BJ (cell line): Measurements from ENCODE around the gene TANC1. TPM values are rescaled to one million over a fixed set of nuclear protein-coding genes. Genes with fewer than 3 reads are reported as not detected.
A peak's percentile ranks its signal among the peaks of the same experiment; 100 is the strongest.

ENCODE experiments used
- CTCF ChIA-PET: fragments of 350-600 bp; formaldehyde crosslinking; extraction: SDS; loops from one replicate; lab custom pipeline; 2021; ENCODE audit warnings: antibody characterized with exemption, inconsistent platforms; lab: Yijun Ruan, JAX
- POLR2A ChIA-PET: fragments of 300-600 bp; sonication (Branson Sonifier 250); formaldehyde crosslinking; extraction: SDS; loops from one replicate; lab custom pipeline; 2021; ENCODE audit warnings: antibody characterized with exemption; lab: Charles Lee
- DNase-seq: peaks from one replicate; pipeline ENCODE4 v3.0.0-alpha.2; 2011; ENCODE audit warnings: low read depth
- H3K27me3 ChIP-seq: 2 replicates; pipeline ENCODE4 v1.6.0; 2011; ENCODE audit warnings: low read length; ENCODE audit not compliant: control insufficient read depth, insufficient read depth
- H3K36me3 ChIP-seq: 2 replicates; pipeline ENCODE4 v1.5.1; 2011; ENCODE audit warnings: low read length; ENCODE audit not compliant: control insufficient read depth, insufficient read depth
- H3K4me3 ChIP-seq: 2 replicates; pipeline ENCODE4 v1.5.1; 2011; ENCODE audit warnings: low read depth, mild to moderate bottlenecking, control low read depth, low read length
- polyA plus RNA-seq: library from polyadenylated mRNA; depleted of rRNA; stranded (reverse); fragments of >200 nt; gene quantifications from 2 replicates; pipeline ENCODE4 v1.2.3, GENCODE V29; 2011
- TF ChIP-seq, protein P1 (sequence below): IDR thresholded peaks from 2 replicates; pipeline ENCODE4 v1.5.1; 2011; ENCODE audit warnings: low read depth, mild to moderate bottlenecking, control low read depth, inconsistent platforms, low read length, moderate library complexity; ENCODE audit not compliant: insufficient read depth

TANC1 gene
- polyA plus RNA-seq, 1 experiment: 22.0 TPM

DNA sequence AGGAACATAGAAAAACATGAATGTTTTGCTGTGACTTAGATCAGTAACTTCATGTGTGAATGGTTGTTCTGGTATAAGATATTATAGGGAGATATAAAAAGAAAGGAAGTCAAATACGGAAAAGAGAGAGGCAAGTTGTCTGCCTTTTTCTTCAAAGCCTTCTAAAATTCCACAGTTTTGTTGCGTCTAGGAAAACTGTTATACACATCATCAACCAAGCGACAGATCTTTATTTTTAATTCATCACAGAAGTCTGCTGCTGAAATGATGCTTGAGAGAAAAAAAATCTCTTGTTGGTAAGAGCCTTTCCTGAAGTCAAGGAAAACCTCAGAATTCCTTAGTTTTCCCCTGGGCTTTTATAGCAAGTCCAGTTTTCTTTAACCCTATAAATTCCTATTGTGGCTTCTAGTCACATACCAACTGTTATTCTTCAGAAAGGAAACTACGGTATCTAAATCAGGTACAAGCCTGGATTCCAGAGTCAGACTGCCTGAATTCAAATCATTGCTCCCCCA lies 36.3 kb upstream of the TANC1 start:
- H3K27me3 ChIP-seq: no peaks in the 10 kb centered on the region
- TF ChIP-seq, protein P1, sequence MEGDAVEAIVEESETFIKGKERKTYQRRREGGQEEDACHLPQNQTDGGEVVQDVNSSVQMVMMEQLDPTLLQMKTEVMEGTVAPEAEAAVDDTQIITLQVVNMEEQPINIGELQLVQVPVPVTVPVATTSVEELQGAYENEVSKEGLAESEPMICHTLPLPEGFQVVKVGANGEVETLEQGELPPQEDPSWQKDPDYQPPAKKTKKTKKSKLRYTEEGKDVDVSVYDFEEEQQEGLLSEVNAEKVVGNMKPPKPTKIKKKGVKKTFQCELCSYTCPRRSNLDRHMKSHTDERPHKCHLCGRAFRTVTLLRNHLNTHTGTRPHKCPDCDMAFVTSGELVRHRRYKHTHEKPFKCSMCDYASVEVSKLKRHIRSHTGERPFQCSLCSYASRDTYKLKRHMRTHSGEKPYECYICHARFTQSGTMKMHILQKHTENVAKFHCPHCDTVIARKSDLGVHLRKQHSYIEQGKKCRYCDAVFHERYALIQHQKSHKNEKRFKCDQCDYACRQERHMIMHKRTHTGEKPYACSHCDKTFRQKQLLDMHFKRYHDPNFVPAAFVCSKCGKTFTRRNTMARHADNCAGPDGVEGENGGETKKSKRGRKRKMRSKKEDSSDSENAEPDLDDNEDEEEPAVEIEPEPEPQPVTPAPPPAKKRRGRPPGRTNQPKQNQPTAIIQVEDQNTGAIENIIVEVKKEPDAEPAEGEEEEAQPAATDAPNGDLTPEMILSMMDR: no peak
- no peaks in the 10 kb centered on the region for H3K36me3 ChIP-seq
- no peak overlapping the region for H3K4me3 ChIP-seq
- CTCF ChIA-PET: no interaction called here
- POLR2A ChIA-PET: no interaction called here
- no peak for DNase-seq

- ChIA-PET CTCF (interaction anchor here (1.2 to 1.9 kb wide), 3 partner anchors 32 to 185 kb away, joined by 3 to 7 read pairs (median 3); no protein-coding TSS in a partner anchor), POLR2A (no interaction called here)
- no peak for DNase-seq
- no peaks in the 10 kb centered on the region for H3K36me3 ChIP-seq
- H3K4me3 ChIP-seq: no peak overlapping the region
- TF ChIP-seq, protein P1: no peak
- no peaks in the 10 kb centered on the region for H3K27me3 ChIP-seq
Measured at GRCh38 chr2:158934170-158934569, 34.3 kb upstream of the TANC1 start.

DNA sequence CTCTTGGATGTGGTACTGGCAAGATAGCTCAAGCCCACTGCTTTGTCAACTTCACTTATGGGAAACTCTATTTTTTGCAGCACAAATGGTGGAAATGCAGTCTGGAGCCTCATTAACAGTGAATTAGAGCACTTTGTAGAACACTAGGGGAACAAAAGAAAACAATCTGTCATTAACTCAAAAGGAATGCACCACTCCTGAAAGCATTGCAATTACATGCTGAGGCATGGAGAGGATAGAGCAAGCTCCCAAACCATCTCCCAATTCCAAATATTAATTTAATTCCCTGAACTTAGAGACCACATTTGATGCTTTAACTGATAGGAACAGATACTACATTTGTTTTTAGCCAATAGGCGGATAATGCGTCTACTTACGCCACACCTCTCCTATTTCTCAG lies 32.8 kb upstream of the TANC1 start:
- Histone ChIP-seq H3K36me3 (no peaks in the 10 kb centered on the region), H3K27me3 (no peaks in the 10 kb centered on the region), H3K4me3 (no peak overlapping the region)
- TF ChIP-seq, protein P1: no peak
- ChIA-PET CTCF (interaction anchor here (1.1 kb wide), 1 partner anchor 19 kb away, joined by 4 read pairs; no protein-coding TSS in a partner anchor), POLR2A (no interaction called here)
- no peak for DNase-seq

DNA sequence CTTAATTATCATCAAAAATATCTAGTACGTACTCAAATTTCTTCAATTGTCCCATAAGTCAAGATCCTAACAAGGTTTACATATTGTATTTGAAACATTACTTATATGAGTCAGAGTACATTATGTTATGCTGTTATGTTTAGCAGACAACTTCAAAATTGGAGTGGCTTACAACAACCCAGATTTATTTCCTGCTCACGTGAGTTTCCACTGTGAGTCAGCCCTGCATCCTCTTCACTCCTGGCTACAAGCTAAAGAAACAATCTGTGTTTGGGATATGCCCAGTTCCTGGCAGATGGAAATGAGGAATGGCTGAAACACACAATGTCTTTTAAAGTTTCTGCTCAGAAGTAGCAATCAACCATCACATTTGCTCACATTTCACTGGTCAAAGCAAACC lies 31.5 kb upstream of the TANC1 start:
- Histone ChIP-seq H3K4me3 (no peak overlapping the region), H3K27me3 (no peaks in the 10 kb centered on the region), H3K36me3 (no peaks in the 10 kb centered on the region)
- DNase-seq: peak; percentile 63
- POLR2A ChIA-PET: no interaction called here
- TF ChIP-seq, protein P1: no peak
- CTCF ChIA-PET: no interaction called here

GRCh38 chr2:158940356-158940755 lies 28.1 kb upstream of the TANC1 start:
- DNase-seq: no peak
- H3K36me3 ChIP-seq: no peaks in the 10 kb centered on the region
- H3K4me3 ChIP-seq: no peak overlapping the region
- TF ChIP-seq, protein P1: no peak
- H3K27me3 ChIP-seq: no peaks in the 10 kb centered on the region
- ChIA-PET POLR2A (no interaction called here), CTCF (interaction anchor here (0.5 to 1.6 kb wide), 3 partner anchors 9 to 918 kb away, joined by 3 to 4 read pairs (median 3); no protein-coding TSS in a partner anchor)
